MM.1S (cell line): ENCODE measurements around the gene PLA1A.

Source experiments
- DNase-seq: peaks from one replicate; pipeline ENCODE4 v3.0.0-alpha.2; 2015
- H2AFZ ChIP-seq: fragments of 300-600 bp; sonication (generic); 2 replicates; pipeline ENCODE4 v1.6.0; 2016; ENCODE audit warnings: antibody characterized with exemption, low read length
- H3F3A ChIP-seq: fragments of 300-600 bp; sonication (generic); 2 replicates; pipeline ENCODE4 v1.6.1; 2016; ENCODE audit warnings: mild to moderate bottlenecking, antibody characterized with exemption, low read length, moderate library complexity, mixed read lengths; ENCODE audit not compliant: insufficient read depth
- H3K27ac ChIP-seq: fragments of 300-600 bp; sonication (generic); 2 replicates; pipeline ENCODE4 v1.5.1; 2016; ENCODE audit warnings: mild to moderate bottlenecking, low read length
- H3K27me3 ChIP-seq: fragments of 300-600 bp; sonication (generic); replicated peaks from 2 replicates; pipeline ENCODE4 v1.6.0; 2016; ENCODE audit warnings: low read length; ENCODE audit not compliant: insufficient read depth
- H3K36me3 ChIP-seq: fragments of 300-600 bp; sonication (generic); replicated peaks from 2 replicates; pipeline ENCODE4 v1.6.1; 2016; ENCODE audit warnings: mild to moderate bottlenecking, low read length, mixed read lengths; ENCODE audit not compliant: insufficient read depth
- H3K4me1 ChIP-seq: fragments of 300-600 bp; sonication (generic); 2 replicates; pipeline ENCODE4 v1.6.1; 2016; ENCODE audit warnings: low read length, mixed read lengths
- H3K4me2 ChIP-seq: fragments of 300-600 bp; sonication (generic); 2 replicates; pipeline ENCODE4 v1.6.0; 2016; ENCODE audit warnings: low read depth, low read length
- H3K4me3 ChIP-seq: fragments of 300-600 bp; sonication (generic); 2 replicates; pipeline ENCODE4 v1.5.1; 2016; ENCODE audit warnings: low read length, mixed read lengths
- H3K79me2 ChIP-seq: fragments of 300-600 bp; sonication (generic); 2 replicates; pipeline ENCODE4 v1.6.1; 2016; ENCODE audit warnings: mixed run types, low read length, mixed read lengths
- H3K9ac ChIP-seq: fragments of 300-600 bp; sonication (generic); 2 replicates; pipeline ENCODE4 v1.6.1; 2016; ENCODE audit warnings: low read length, mixed read lengths
- H3K9me2 ChIP-seq: fragments of 300-600 bp; sonication (generic); replicated peaks from 2 replicates; pipeline ENCODE4 v1.6.1; 2016; ENCODE audit warnings: mild to moderate bottlenecking, low read length, mixed read lengths; ENCODE audit not compliant: insufficient read depth
- H3K9me3 ChIP-seq: fragments of 300-600 bp; sonication (generic); replicated peaks from 2 replicates; pipeline ENCODE4 v1.6.1; 2016; ENCODE audit warnings: mild to moderate bottlenecking, low read length, mixed read lengths; ENCODE audit not compliant: insufficient read depth
- H4K20me1 ChIP-seq: fragments of 300-600 bp; sonication (generic); 2 replicates; pipeline ENCODE4 v1.6.1; 2016; ENCODE audit warnings: mild to moderate bottlenecking, low read length, moderate library complexity, mixed read lengths; ENCODE audit not compliant: insufficient read depth
- EZH2 ChIP-seq: fragments of 300-600 bp; sonication (generic); optimal IDR thresholded peaks from 2 replicates; pipeline ENCODE3; 2017; ENCODE audit warnings: low read depth, mild to moderate bottlenecking, antibody characterized with exemption, low read length, mixed read lengths
- EZH2phosphoT487 ChIP-seq: fragments of 300-600 bp; sonication (generic); IDR thresholded peaks from 2 replicates; pipeline ENCODE4 v1.6.1; 2018; ENCODE audit warnings: antibody characterized with exemption, low read length
- TF ChIP-seq, protein P1 (sequence below): fragments of 300-600 bp; sonication (generic); IDR thresholded peaks from 2 replicates; pipeline ENCODE4 v1.5.1; 2016; ENCODE audit warnings: antibody characterized with exemption, low read length, mixed read lengths

PLA1A gene

DNA sequence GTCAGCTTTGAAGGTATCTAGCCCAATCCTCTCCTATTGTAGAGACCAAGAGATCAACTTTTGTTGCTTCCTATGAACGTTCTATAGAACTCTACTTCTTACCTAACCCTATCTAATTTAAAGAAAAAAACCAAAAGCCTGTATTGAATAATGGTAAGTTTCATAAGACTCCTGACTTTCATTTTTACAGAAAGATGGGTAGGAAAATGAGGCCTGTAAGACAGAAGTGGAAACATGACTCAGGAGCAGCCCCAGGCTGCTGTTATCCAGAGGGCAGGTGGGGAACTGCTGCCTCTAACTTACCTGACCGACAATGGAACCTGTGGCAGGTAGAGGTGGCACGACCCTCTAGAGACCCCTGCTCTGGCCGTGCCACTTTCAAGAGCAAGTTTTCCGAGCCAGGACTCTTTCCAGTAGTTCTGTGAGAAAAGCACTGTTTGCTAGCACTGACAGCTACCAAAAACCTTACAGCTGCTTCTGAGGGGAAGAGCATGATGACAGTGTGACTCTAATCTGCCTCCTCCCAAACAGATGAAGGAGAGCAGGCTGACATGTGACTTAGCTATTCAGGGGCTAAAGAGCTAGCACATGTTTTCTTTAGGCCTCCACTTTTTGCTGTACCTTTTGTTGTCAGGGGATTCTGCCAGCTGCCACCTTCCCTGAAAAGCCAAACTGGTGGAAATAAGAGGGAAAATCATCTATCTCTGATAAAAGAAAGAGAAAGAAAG, 45.2 kb downstream of the PLA1A start:
- peak overlapping the region; percentile 66 for H2AFZ ChIP-seq

GRCh38 chr3:119643528-119643927, 45.8 kb downstream of the PLA1A start:
- DNase-seq, result no peak
- no peaks in the 10 kb centered on the region for H3K27me3 ChIP-seq
- peak overlapping the region; percentile 66 for H2AFZ ChIP-seq
- H3K36me3 ChIP-seq, result no peaks in the 10 kb centered on the region
- peaks cover 16% of the 10 kb centered on the region for H3F3A ChIP-seq
- peak overlapping the region; percentile 63; the same call in 1 of the 2 replicates for H3K27ac ChIP-seq
- no peak overlapping the region for H3K4me2 ChIP-seq
- TF ChIP-seq EZH2phosphoT487 (no peak), EZH2 (no peak)
- TF ChIP-seq, protein P1, sequence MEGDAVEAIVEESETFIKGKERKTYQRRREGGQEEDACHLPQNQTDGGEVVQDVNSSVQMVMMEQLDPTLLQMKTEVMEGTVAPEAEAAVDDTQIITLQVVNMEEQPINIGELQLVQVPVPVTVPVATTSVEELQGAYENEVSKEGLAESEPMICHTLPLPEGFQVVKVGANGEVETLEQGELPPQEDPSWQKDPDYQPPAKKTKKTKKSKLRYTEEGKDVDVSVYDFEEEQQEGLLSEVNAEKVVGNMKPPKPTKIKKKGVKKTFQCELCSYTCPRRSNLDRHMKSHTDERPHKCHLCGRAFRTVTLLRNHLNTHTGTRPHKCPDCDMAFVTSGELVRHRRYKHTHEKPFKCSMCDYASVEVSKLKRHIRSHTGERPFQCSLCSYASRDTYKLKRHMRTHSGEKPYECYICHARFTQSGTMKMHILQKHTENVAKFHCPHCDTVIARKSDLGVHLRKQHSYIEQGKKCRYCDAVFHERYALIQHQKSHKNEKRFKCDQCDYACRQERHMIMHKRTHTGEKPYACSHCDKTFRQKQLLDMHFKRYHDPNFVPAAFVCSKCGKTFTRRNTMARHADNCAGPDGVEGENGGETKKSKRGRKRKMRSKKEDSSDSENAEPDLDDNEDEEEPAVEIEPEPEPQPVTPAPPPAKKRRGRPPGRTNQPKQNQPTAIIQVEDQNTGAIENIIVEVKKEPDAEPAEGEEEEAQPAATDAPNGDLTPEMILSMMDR, result no peak
- no peaks in the 10 kb centered on the region for H3K79me2 ChIP-seq
- H3K9me3 ChIP-seq, result no peaks in the 10 kb centered on the region
- no peaks in the 10 kb centered on the region for H3K9me2 ChIP-seq
- no peak overlapping the region for H3K4me3 ChIP-seq
- no peaks in the 10 kb centered on the region for H4K20me1 ChIP-seq
- no peak overlapping the region for H3K9ac ChIP-seq
- peaks cover 37% of the 10 kb centered on the region for H3K4me1 ChIP-seq

More for the DNA sequence above, 45.2 kb downstream of the PLA1A start:
- Histone ChIP-seq H3K9me2 (no peaks in the 10 kb centered on the region), H3K4me3 (no peak overlapping the region), H3K27me3 (no peaks in the 10 kb centered on the region), H3K27ac (peak overlapping the region; percentile 63), H3K4me1 (peaks cover 40% of the 10 kb centered on the region), H3K9me3 (no peaks in the 10 kb centered on the region), H3K36me3 (no peaks in the 10 kb centered on the region), H4K20me1 (no peaks in the 10 kb centered on the region), H3K79me2 (no peaks in the 10 kb centered on the region), H3K4me2 (peak overlapping the region; percentile 37; the same call in 1 of the 2 replicates), H3F3A (peaks cover 22% of the 10 kb centered on the region), H3K9ac (peak overlapping the region; percentile 20; the same call in 1 of the 2 replicates)
- DNase-seq, result peak; percentile 21
- no peak for TF ChIP-seq EZH2phosphoT487
- no peak for TF ChIP-seq EZH2
- TF ChIP-seq, protein P1, result 0 out of 2 replicates have a peak, but pooled peaks have one; percentile 10

GRCh38 chr3:119644481-119644880, 46.8 kb downstream of the PLA1A start:
- Histone ChIP-seq H3F3A (peaks cover 8% of the 10 kb centered on the region), H2AFZ (no peak overlapping the region), H3K36me3 (no peaks in the 10 kb centered on the region), H3K9me3 (no peaks in the 10 kb centered on the region), H3K4me2 (no peak overlapping the region), H3K4me3 (no peak overlapping the region), H4K20me1 (no peaks in the 10 kb centered on the region), H3K27ac (no peak overlapping the region), H3K79me2 (no peaks in the 10 kb centered on the region), H3K9me2 (no peaks in the 10 kb centered on the region), H3K27me3 (no peaks in the 10 kb centered on the region), H3K4me1 (peaks cover 31% of the 10 kb centered on the region), H3K9ac (no peak overlapping the region)
- TF ChIP-seq EZH2phosphoT487 (no peak), EZH2 (no peak)
- TF ChIP-seq, protein P1, result no peak
- DNase-seq, result no peak
